ENCODE results near the gene HSPA12B. TPM values are rescaled to one million over a fixed set of nuclear protein-coding genes. Genes with fewer than 3 reads are reported as not detected.

The HSPA12B gene
- 0.35 TPM in 1 of 2 replicates, not detected in the other for polyA plus RNA-seq

GRCh38 chr20:3732327-3733118, at the start of gene HSPA12B:
TSS of gene HSPA12B (plus strand) at chr20:3732685. CDS start at chr20:3738675, 5,990 bp downstream.

GRCh38 chr20:3712279-3712873, 20.1 kb upstream of the HSPA12B start, which contains the start of gene SIGLEC1:
TSS of gene SIGLEC1 (minus strand) at chr20:3712600. CDS start at chr20:3707128, 5,472 bp downstream.

GRCh38 chr20:3767427-3768341, 35.2 kb downstream of the HSPA12B start, which contains the start of gene ADISSP:
TSS of gene ADISSP (minus strand) at chr20:3767753. CDS start at chr20:3760100, 7,653 bp downstream.

GRCh38 chr20:3781153-3781910, 48.8 kb downstream of the HSPA12B start, which contains the start of gene SPEF1:
TSS of gene SPEF1 (minus strand) at chr20:3781448. CDS start at chr20:3781287, 161 bp downstream.

GRCh38 chr20:3786665-3787323, 54.3 kb downstream of the HSPA12B start, which contains the start of gene CENPB:
TSS of gene CENPB (minus strand) at chr20:3786740. CDS start at chr20:3786483, 257 bp downstream.

GRCh38 chr20:3795511-3796468, 63.3 kb downstream of the HSPA12B start, which contains the start of gene CDC25B:
TSS of gene CDC25B (plus strand) at chr20:3796310. CDS start at chr20:3796532, 222 bp downstream.

Other genes starting within 250 kb of the HSPA12B start
- not detected in 2 replicates for gene GFRA4, start 69.3 kb upstream of the HSPA12B start, polyA plus RNA-seq
- gene ADAM33, start 50.7 kb upstream of the HSPA12B start, polyA plus RNA-seq, result 1.1 TPM in 1 of 2 replicates, not detected in the other
- gene SIGLEC1, start 20.1 kb upstream of the HSPA12B start, polyA plus RNA-seq, result not detected in 2 replicates
- 18.4 and 20.6 TPM in 2 replicates for gene ADISSP, start 35.1 kb downstream of the HSPA12B start, polyA plus RNA-seq
- 0.20 TPM in 1 of 2 replicates, not detected in the other for gene SPEF1, start 48.8 kb downstream of the HSPA12B start, polyA plus RNA-seq
- 0.35 and 1.9 TPM in 2 replicates for gene CENPB, start 54.1 kb downstream of the HSPA12B start, polyA plus RNA-seq
- gene CDC25B, start 63.6 kb downstream of the HSPA12B start, polyA plus RNA-seq, result 3.3 and 3.7 TPM in 2 replicates
- gene AP5S1, start 87.9 kb downstream of the HSPA12B start, polyA plus RNA-seq, result 3.6 and 9.7 TPM in 2 replicates
- gene MAVS, start 114.1 kb downstream of the HSPA12B start, polyA plus RNA-seq, result 0.88 and 1.1 TPM in 2 replicates
- 25.8 and 49.7 TPM in 2 replicates for gene PANK2, start 156.7 kb downstream of the HSPA12B start, polyA plus RNA-seq

All from Purkinje cell (primary cell).